ENCODE measurements around the gene SETD2. TPM values are rescaled to one million over a fixed set of nuclear protein-coding genes. Genes with fewer than 3 reads are reported as not detected.
"Not testable (repeated sequence)": the region's sequence is repeated elsewhere in the genome, so short reads cannot be mapped to it uniquely, and the experiment has no call there.

The SETD2 gene
- total RNA-seq, 1 experiment from 2014 or later, result 60.2 TPM

DNA sequence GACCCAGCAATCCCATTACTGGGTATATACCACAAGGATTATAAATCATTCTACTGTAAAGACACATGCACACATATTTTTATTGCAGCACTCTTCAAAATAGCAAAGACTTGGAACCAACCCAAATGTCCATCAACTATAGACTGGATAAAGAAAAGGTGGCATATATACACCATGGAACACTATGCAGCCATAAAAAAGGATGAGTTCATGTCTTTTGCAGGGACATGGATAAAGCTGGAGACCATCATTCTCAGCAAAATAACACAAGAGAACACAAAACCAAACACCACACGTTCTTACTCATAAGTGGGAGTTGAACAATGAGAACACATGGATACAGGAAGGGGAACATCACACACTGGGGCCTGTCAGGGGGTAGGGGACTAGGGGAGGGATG is 137.5 kb downstream of the SETD2 start:
- H3K79me2 ChIP-seq (ENCODE audit: low read length), result peaks cover 63% of the 10 kb centered on the region
- not testable (repeated sequence) for H3K27ac ChIP-seq (ENCODE audit: low read length); H3K27me3 ChIP-seq (ENCODE audit: low read length); DNase-seq; H3K4me2 ChIP-seq (ENCODE audit: low read depth, low read length, poor library complexity, severe bottlenecking); H2AFZ ChIP-seq (ENCODE audit: low read length); H4K20me1 ChIP-seq (ENCODE audit: insufficient read depth, low read depth, low read length); H3K4me3 ChIP-seq (ENCODE audit: low read length); H3K9me3 ChIP-seq (ENCODE audit: low read length); H3K36me3 ChIP-seq (ENCODE audit: insufficient read depth, low read length); H3K9ac ChIP-seq (ENCODE audit: low read length); H3K9me2 ChIP-seq (replicated peaks; ENCODE audit: insufficient read depth, low read length)
- peaks cover 26% of the 10 kb centered on the region for H3K4me1 ChIP-seq (ENCODE audit: low read length)

DNA sequence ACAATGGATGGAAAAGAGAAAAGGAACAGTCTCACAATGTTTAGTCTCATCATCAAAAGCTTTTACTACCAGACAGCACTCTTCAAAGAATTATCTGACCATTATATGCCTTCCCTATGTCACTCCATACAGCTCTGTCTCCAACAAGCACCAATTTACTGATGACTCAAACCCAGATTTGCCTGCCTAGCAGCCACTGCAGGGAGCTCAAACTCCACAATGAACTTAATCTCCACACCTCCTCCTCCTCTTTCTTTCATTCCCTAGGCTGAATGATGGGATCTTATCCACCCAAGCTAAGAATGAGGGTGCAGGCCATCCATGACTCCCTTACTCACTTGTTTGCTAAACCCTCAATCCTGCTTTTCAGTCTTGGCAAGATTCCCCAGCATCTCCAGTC is 139.0 kb downstream of the SETD2 start:
- no peaks in the 10 kb centered on the region for H3K27me3 ChIP-seq (ENCODE audit: low read length)
- no peak overlapping the region for H3K4me2 ChIP-seq (ENCODE audit: low read depth, low read length, poor library complexity, severe bottlenecking)
- H3K9me2 ChIP-seq (replicated peaks; ENCODE audit: insufficient read depth, low read length), result no peaks in the 10 kb centered on the region
- H3K9me3 ChIP-seq (ENCODE audit: low read length), result no peaks in the 10 kb centered on the region
- no peak overlapping the region for H2AFZ ChIP-seq (ENCODE audit: low read length)
- peaks cover 34% of the 10 kb centered on the region for H3K4me1 ChIP-seq (ENCODE audit: low read length)
- H3K79me2 ChIP-seq (ENCODE audit: low read length), result peaks cover 64% of the 10 kb centered on the region
- no peak overlapping the region for H3K27ac ChIP-seq (ENCODE audit: low read length)
- H3K36me3 ChIP-seq (ENCODE audit: insufficient read depth, low read length), result peaks cover 13% of the 10 kb centered on the region; the same call in 1 of the 2 replicates
- H4K20me1 ChIP-seq (ENCODE audit: insufficient read depth, low read depth, low read length), result no peaks in the 10 kb centered on the region; the same call in 1 of the 2 replicates
- no peak overlapping the region for H3K4me3 ChIP-seq (ENCODE audit: low read length)
- no peak overlapping the region for H3K9ac ChIP-seq (ENCODE audit: low read length)
- DNase-seq, result no peak

DNA sequence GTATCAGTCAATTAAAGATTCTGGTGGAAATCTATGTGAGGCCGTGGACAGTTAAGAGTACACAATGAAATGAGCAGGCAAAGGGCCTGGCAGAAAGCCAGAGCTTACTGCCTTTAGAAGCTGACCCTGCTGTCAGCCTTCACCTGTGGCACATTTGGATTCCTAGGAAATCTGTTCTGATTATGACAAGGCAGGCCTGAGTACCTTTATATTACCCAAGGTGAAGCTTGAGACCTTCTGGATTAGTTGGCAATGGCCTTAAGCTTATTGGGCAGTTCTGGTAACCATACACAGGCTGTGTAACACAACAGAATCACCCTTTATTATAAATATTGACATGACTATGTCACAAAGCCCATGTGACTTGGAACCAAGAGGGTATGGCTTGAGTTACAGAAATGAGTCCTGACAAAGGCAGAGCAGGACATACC is 141.3 kb downstream of the SETD2 start:
- DNase-seq, result no peak
- no peak overlapping the region for H3K4me3 ChIP-seq (ENCODE audit: low read length)
- H3K79me2 ChIP-seq (ENCODE audit: low read length), result peaks cover 45% of the 10 kb centered on the region
- H3K4me1 ChIP-seq (ENCODE audit: low read length), result peaks cover 56% of the 10 kb centered on the region
- H3K9ac ChIP-seq (ENCODE audit: low read length), result no peak overlapping the region
- H3K9me3 ChIP-seq (ENCODE audit: low read length), result no peaks in the 10 kb centered on the region
- H3K36me3 ChIP-seq (ENCODE audit: insufficient read depth, low read length), result peaks cover 9% of the 10 kb centered on the region
- H3K27me3 ChIP-seq (ENCODE audit: low read length), result no peaks in the 10 kb centered on the region
- H3K27ac ChIP-seq (ENCODE audit: low read length), result no peak overlapping the region
- H3K9me2 ChIP-seq (replicated peaks; ENCODE audit: insufficient read depth, low read length), result no peaks in the 10 kb centered on the region
- H4K20me1 ChIP-seq (ENCODE audit: insufficient read depth, low read depth, low read length), result peaks cover under 1% of the 10 kb centered on the region; the same call in 1 of the 2 replicates
- no peak overlapping the region for H3K4me2 ChIP-seq (ENCODE audit: low read depth, low read length, poor library complexity, severe bottlenecking)
- no peak overlapping the region for H2AFZ ChIP-seq (ENCODE audit: low read length)

DNA sequence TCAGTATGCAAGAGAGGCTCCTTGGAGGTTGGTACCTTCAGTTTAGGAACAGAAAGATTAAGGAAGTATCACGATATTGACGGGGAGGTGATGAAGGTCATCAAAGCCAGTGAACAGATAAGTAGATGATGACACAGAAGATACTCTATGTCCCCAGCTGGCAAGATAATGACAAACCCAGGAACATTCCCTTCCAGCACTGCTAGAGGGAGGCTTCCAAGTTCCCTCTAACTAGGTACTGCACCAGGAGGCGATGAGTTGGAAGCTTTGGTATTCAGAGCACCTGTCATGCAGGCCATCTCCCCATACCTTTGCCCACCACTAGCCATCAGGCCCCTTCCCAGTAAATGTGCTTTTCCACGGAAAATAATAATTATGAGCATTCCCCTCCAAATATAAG is 143.6 kb downstream of the SETD2 start:
- Histone ChIP-seq H3K27ac (ENCODE audit: low read length) (no peak overlapping the region; the same call in 1 of the 2 replicates), H3K36me3 (ENCODE audit: insufficient read depth, low read length) (peaks cover 14% of the 10 kb centered on the region)

DNA sequence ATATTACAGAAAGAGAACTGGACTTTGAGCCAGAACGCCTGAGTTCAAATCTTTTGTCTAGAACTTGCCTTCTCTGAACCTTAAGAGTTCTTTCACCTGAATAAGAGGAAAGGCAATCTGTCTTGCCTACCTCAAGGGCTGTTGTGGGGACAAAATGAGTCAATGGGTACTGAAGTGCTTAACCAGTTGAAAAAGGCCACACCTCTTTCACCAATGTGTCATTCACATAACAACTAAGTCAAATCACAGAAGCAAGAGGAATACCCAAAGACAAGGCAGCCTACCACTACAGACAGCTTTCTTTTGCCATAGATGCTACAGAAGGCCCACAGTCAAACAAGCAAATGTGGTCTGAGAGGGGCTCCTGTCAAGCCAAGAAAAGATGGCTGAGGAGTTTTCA is 144.7 kb downstream of the SETD2 start:
- no peak for DNase-seq
- Histone ChIP-seq H3K9me3 (ENCODE audit: low read length) (no peaks in the 10 kb centered on the region), H3K9me2 (replicated peaks; ENCODE audit: insufficient read depth, low read length) (no peaks in the 10 kb centered on the region), H3K9ac (ENCODE audit: low read length) (no peak overlapping the region), H3K27me3 (ENCODE audit: low read length) (no peaks in the 10 kb centered on the region), H3K36me3 (ENCODE audit: insufficient read depth, low read length) (peaks cover 14% of the 10 kb centered on the region), H2AFZ (ENCODE audit: low read length) (no peak overlapping the region), H3K4me1 (ENCODE audit: low read length) (peaks cover 71% of the 10 kb centered on the region), H3K27ac (ENCODE audit: low read length) (peak overlapping the region; percentile 78), H3K4me3 (ENCODE audit: low read length) (no peak overlapping the region), H4K20me1 (ENCODE audit: insufficient read depth, low read depth, low read length) (peaks cover 8% of the 10 kb centered on the region; the same call in 1 of the 2 replicates), H3K79me2 (ENCODE audit: low read length) (peaks cover 30% of the 10 kb centered on the region), H3K4me2 (ENCODE audit: low read depth, low read length, poor library complexity, severe bottlenecking) (no peak overlapping the region)

More for the DNA sequence above, 143.6 kb downstream of the SETD2 start:
- DNase-seq, result no peak
- peaks cover 73% of the 10 kb centered on the region for H3K4me1 ChIP-seq (ENCODE audit: low read length)
- H3K9me3 ChIP-seq (ENCODE audit: low read length), result no peaks in the 10 kb centered on the region
- no peak overlapping the region for H3K4me3 ChIP-seq (ENCODE audit: low read length)
- H3K9me2 ChIP-seq (replicated peaks; ENCODE audit: insufficient read depth, low read length), result no peaks in the 10 kb centered on the region
- H3K27me3 ChIP-seq (ENCODE audit: low read length), result no peaks in the 10 kb centered on the region
- H4K20me1 ChIP-seq (ENCODE audit: insufficient read depth, low read depth, low read length), result peaks cover 8% of the 10 kb centered on the region; the same call in 1 of the 2 replicates
- no peak overlapping the region for H3K9ac ChIP-seq (ENCODE audit: low read length)
- no peak overlapping the region for H2AFZ ChIP-seq (ENCODE audit: low read length)
- H3K4me2 ChIP-seq (ENCODE audit: low read depth, low read length, poor library complexity, severe bottlenecking), result no peak overlapping the region
- H3K79me2 ChIP-seq (ENCODE audit: low read length), result peaks cover 41% of the 10 kb centered on the region

DNA sequence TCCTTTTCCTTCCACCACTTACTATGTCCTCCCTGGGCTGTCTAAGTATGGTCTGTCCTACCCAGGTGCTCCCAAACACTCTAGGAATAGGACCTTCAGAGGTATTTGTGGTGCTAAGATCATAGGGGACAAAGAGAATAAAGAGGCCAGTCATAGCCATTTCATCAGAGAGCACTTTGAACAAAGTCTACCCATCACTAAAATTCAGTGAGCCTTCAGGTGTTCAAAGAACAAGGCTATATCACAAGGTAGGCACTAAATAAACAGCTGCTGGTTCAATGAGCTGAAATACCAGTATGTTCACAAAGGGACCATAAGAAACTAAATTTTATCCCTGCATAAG is 145.7 kb downstream of the SETD2 start:
- no peak overlapping the region for H3K4me3 ChIP-seq (ENCODE audit: low read length)
- DNase-seq, result no peak
- H3K9me3 ChIP-seq (ENCODE audit: low read length), result no peaks in the 10 kb centered on the region
- no peaks in the 10 kb centered on the region for H3K27me3 ChIP-seq (ENCODE audit: low read length)
- peaks cover 23% of the 10 kb centered on the region for H3K79me2 ChIP-seq (ENCODE audit: low read length)
- peak overlapping the region; percentile 78 for H3K27ac ChIP-seq (ENCODE audit: low read length)
- peak overlapping the region; percentile 45; the same call in 1 of the 2 replicates for H3K9ac ChIP-seq (ENCODE audit: low read length)
- H3K4me2 ChIP-seq (ENCODE audit: low read depth, low read length, poor library complexity, severe bottlenecking), result no peak overlapping the region
- H3K36me3 ChIP-seq (ENCODE audit: insufficient read depth, low read length), result peaks cover 14% of the 10 kb centered on the region
- H2AFZ ChIP-seq (ENCODE audit: low read length), result no peak overlapping the region
- peaks cover 8% of the 10 kb centered on the region; the same call in 1 of the 2 replicates for H4K20me1 ChIP-seq (ENCODE audit: insufficient read depth, low read depth, low read length)
- no peaks in the 10 kb centered on the region for H3K9me2 ChIP-seq (replicated peaks; ENCODE audit: insufficient read depth, low read length)
- H3K4me1 ChIP-seq (ENCODE audit: low read length), result peaks cover 65% of the 10 kb centered on the region

DNA sequence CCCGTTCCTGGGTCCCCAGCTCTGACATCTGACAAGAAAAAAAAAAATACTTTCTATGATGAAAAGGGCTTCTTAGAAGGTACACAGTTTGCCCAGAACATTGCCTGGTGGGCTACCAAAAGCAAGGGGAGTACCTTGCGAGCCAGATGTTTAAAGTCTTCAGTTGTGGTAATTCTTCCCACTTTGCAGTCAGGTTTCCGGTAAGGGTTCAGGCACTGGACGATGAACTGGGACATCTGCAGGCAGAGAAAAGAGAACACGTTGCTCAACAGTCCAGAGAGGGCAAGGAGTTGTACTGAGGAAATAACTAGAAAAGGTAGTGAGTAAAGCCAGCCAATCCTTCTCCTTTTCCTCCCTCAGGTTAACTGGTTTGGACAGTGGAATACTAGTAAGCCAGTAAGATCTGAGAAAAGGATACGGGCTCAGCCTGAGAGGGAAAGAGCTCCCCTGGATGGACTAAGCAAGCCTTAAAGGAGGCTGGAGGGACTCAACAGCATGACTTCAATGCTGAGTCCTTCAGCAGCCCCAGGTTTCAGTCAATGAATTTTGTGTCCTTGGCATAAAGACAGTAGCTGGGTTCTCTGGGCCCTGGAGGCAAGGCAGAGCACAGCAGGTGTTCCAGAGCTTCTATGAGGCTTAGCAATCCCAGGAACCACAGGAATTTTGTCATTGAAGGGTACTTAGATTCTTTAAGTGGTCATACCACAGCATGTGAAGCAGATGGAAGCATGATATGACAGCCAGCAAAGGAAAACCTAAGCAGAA is 146.2 kb downstream of the SETD2 start:
- Histone ChIP-seq H3K36me3 (ENCODE audit: insufficient read depth, low read length) (peaks cover 14% of the 10 kb centered on the region), H3K27ac (ENCODE audit: low read length) (peak overlapping the region; percentile 78), H2AFZ (ENCODE audit: low read length) (no peak overlapping the region), H3K9me2 (replicated peaks; ENCODE audit: insufficient read depth, low read length) (no peaks in the 10 kb centered on the region), H3K9ac (ENCODE audit: low read length) (peak overlapping the region; percentile 45), H3K4me2 (ENCODE audit: low read depth, low read length, poor library complexity, severe bottlenecking) (peak overlapping the region; percentile 48), H3K4me3 (ENCODE audit: low read length) (peak overlapping the region; percentile 17; the same call in 1 of the 2 replicates), H3K4me1 (ENCODE audit: low read length) (peaks cover 60% of the 10 kb centered on the region), H4K20me1 (ENCODE audit: insufficient read depth, low read depth, low read length) (peaks cover 8% of the 10 kb centered on the region; the same call in 1 of the 2 replicates), H3K79me2 (ENCODE audit: low read length) (peaks cover 18% of the 10 kb centered on the region), H3K9me3 (ENCODE audit: low read length) (no peaks in the 10 kb centered on the region), H3K27me3 (ENCODE audit: low read length) (no peaks in the 10 kb centered on the region)
- DNase-seq, result no peak

DNA sequence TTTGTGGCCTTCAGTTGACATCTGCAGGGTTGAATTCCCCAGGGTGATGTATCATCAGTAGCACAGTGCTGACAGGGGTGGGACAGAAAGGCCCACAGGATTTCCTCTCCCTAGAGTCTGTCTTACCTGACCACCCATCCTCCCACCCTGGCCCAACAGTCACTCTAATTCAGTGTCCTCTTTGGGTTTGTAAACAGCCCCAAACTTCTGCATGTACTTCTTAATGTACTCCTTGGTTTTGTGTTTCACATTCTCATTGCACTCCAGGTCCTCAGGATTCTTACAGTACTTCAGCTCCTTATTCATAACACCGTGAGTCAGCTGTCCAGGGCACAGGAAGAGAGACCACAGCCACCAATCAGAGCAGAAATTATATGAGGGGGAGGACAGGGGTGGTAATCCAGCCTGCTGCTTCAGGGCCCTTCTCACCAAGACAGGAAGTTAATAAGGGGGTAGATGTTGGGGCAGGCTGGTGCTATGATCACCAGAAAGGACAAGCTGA is 146.9 kb downstream of the SETD2 start:
- Histone ChIP-seq H3K4me3 (ENCODE audit: low read length) (no peak overlapping the region), H4K20me1 (ENCODE audit: insufficient read depth, low read depth, low read length) (peaks cover 8% of the 10 kb centered on the region; the same call in 1 of the 2 replicates), H3K4me2 (ENCODE audit: low read depth, low read length, poor library complexity, severe bottlenecking) (peak overlapping the region; percentile 48), H2AFZ (ENCODE audit: low read length) (no peak overlapping the region), H3K36me3 (ENCODE audit: insufficient read depth, low read length) (peaks cover 14% of the 10 kb centered on the region), H3K9me2 (replicated peaks; ENCODE audit: insufficient read depth, low read length) (no peaks in the 10 kb centered on the region), H3K4me1 (ENCODE audit: low read length) (peaks cover 53% of the 10 kb centered on the region), H3K9ac (ENCODE audit: low read length) (peak overlapping the region; percentile 45), H3K9me3 (ENCODE audit: low read length) (no peaks in the 10 kb centered on the region), H3K27ac (ENCODE audit: low read length) (peak overlapping the region; percentile 78), H3K79me2 (ENCODE audit: low read length) (peaks cover 12% of the 10 kb centered on the region; the same call in 1 of the 2 replicates), H3K27me3 (ENCODE audit: low read length) (no peaks in the 10 kb centered on the region)
- peak; percentile 78 for DNase-seq

Measured in Karpas-422 (cell line).